NCI-H2107 (cell line): ENCODE results near the gene BTG1.
"Not testable (repeated sequence)": the region's sequence is repeated elsewhere in the genome, so short reads cannot be mapped to it uniquely, and the experiment has no call there.

Experiments used
- DNase-seq: peaks from one replicate; lab custom pipeline; 2025; lab: John Stamatoyannopoulos, UW

BTG1 gene

GRCh38 chr12:92098594-92099380, 46.9 kb downstream of the BTG1 start:
- no peak for DNase-seq

DNA sequence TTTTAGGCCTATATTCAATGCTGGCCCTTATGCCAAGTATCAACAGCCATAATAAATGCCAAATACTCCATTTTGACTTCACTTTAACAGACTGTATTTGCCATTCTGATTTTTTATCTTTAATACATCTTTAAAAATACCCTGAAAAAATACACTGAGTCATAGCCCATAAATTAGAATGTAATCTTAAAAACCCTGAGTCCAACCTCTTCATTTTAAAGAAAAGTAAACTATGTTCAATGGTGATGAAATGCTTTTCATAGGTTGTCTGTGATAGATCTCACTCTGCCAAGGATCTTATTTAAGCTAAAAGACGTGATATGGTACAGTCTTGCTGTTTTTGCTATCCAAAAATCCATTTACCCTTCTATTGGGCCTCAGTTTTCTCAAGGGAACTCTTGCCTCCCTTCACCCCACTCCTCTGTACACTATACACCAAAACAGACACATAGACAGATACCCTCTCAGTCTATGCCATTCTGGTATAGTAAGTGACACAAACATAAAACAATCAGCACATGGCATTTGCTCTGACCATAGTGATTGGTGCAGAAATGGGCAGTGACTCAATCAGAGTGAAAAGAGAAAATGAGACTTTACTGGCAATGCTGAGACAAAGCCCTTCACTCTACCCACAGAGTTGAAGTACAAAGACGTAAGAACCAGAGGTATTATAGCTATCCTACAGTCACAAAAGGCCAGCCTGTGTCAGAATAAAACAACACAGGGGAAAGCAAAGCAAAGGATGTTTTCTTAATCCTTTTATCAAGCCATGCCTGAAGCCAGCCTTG, 49.1 kb downstream of the BTG1 start:
- no peak for DNase-seq

DNA sequence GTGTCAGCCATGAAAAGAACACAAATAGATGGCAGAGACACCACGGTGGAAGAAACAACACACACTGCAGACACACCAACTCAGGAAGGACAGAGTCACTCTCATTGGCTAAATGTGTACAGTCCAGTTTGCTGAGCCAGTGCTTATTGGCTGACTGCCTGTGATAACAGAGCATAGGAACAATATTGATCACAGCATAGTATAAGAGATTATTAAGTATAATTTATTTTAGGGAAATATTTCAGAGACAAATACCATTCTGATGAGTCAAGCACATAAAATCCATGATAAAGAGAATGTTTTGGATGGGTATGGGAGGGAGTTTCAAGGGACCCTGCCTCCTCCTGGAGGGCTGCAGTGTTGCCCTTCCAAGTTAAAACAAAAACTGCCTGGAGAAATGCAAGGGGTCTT, 50.9 kb downstream of the BTG1 start:
- DNase-seq, result no peak

GRCh38 chr12:92094301-92094700, 51.3 kb downstream of the BTG1 start:
- DNase-seq, result not testable (repeated sequence)
